GF-D8 (cell line): Measurements from ENCODE around the gene CNOT1.

ENCODE experiments used
- DNase-seq: peaks from one replicate; lab custom pipeline; 2025; lab: John Stamatoyannopoulos, UW

The CNOT1 gene

GRCh38 chr16:58481226-58481869 is 148.3 kb downstream of the CNOT1 start:
- no peak for DNase-seq

- no peak for DNase-seq
These were observed 151.2 kb downstream of the CNOT1 start for GRCh38 chr16:58478427-58478826.

- no peak for DNase-seq
These were observed 152.8 kb downstream of the CNOT1 start for GRCh38 chr16:58476791-58477190.

- no peak for DNase-seq
These were observed 154.5 kb downstream of the CNOT1 start for GRCh38 chr16:58475091-58475619.

GRCh38 chr16:58474296-58474695 is 155.3 kb downstream of the CNOT1 start:
- DNase-seq: no peak

- DNase-seq: no peak
These were observed 156.8 kb downstream of the CNOT1 start for GRCh38 chr16:58472827-58473226.

GRCh38 chr16:58472266-58472665 is 157.4 kb downstream of the CNOT1 start:
- no peak for DNase-seq

- no peak for DNase-seq
These were observed 158.2 kb downstream of the CNOT1 start for GRCh38 chr16:58471209-58471975.
